Measurements from ENCODE around the gene PDE1C.

PDE1C gene

DNA sequence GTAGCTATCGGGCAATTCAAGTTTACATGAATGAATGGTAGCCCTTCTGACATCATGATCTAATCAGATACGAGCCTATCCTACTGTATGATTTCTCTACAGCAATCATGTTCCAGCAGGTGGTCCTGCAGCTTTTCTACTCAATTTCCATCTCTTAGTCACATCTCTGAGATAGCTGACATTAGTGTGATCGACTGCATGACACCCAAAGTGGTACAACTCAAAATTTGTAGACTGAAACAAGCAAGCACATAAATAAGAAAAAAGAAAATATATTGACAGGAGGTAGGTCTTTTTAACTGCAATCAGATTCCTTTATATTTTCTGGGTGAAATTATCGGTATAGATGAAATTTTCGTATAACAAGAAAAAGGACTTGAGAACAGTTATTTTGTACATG, 251.2 kb downstream of the PDE1C start:
- DNase-seq: no peak

- DNase-seq: no peak
Observed at GRCh38 chr7:31816810-31817209, 253.4 kb downstream of the PDE1C start.

GRCh38 chr7:31815796-31816195, 254.4 kb downstream of the PDE1C start:
- DNase-seq: no peak

- peak in 1 of 2 experiments; percentile 22 for DNase-seq
Observed at GRCh38 chr7:31814187-31814586, 256.0 kb downstream of the PDE1C start.

- no peak for DNase-seq
Observed at GRCh38 chr7:31811650-31812461, 258.4 kb downstream of the PDE1C start.

DNA sequence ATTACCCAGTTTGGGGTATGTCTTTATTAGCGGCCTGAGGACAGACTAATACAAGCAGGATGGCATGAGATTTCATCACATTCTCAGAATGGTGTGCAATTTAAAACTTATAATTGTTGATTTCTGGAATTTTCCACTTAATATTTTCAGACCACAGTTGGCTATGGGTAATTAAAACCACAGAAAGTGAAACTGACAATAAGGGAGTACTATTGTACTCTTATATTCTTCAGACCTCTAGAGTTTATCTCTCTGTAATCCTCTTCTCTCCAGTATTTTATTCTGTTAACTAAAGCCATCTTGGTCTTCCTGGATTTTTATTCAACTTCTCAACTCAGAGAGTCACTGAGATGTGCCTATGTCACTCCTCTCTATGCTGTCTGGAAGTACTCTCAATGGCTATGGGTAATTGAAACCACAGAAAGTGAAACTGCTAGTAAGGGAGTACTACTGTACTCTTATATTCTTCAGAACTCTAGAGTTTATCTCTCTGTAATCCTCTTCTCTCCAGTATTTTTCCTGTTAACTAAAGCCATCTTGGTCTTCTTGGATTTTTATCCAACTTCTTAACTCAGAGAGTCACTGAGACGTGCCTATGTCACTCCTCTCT, 264.9 kb downstream of the PDE1C start:
- no peak for DNase-seq

GRCh38 chr7:31796375-31796774, 273.8 kb downstream of the PDE1C start:
- DNase-seq: no peak

DNA sequence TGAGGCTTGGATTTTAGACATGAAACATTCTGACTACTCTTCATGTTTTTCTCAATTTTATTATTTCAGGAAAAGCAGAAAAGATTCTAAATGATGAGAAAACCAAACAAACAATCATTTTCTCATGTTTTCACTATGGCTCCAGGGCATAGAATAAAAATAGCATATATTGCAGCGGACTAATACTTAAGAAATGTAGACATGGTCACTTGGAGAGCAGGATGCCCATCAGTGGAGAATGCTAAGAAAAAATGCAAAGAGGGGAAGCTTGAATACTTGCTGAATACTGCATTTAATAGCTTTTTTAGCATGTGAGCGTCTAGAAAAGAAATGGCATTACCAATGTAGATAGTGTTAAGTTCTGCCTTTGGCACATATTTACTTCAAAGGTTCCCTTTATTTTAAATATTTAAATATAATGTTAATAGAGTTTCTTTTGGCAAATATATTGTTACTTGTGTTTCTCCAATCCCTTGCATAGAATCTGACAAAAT, 275.3 kb downstream of the PDE1C start:
- no peak for DNase-seq

- DNase-seq: no peak
Observed at GRCh38 chr7:31791881-31792280, 278.3 kb downstream of the PDE1C start.

GRCh38 chr7:31788883-31789680, 281.1 kb downstream of the PDE1C start:
- DNase-seq: no peak

DNA sequence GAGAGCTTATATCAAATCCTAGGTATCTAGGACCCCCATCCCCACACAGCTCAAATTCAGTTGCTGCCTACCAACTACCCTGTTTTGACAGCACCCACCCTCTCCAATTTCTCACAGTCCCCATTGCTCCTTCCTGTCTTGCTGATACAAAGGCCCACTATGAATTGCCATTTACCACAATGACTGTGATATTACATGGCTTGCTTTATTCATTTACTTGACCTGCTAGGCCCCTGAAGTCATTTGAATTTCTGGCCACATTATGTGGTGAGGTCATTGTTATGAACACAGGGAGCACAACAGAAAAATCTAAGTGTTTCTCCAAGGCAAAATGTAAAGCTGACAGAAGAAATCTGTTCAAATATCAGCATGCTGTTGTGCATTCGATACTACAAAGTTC, 281.8 kb downstream of the PDE1C start:
- peak in 1 of 2 experiments; percentile 3 for DNase-seq

GRCh38 chr7:31786326-31786725, 283.9 kb downstream of the PDE1C start:
- DNase-seq: peak; percentile 68 to 85

DNA sequence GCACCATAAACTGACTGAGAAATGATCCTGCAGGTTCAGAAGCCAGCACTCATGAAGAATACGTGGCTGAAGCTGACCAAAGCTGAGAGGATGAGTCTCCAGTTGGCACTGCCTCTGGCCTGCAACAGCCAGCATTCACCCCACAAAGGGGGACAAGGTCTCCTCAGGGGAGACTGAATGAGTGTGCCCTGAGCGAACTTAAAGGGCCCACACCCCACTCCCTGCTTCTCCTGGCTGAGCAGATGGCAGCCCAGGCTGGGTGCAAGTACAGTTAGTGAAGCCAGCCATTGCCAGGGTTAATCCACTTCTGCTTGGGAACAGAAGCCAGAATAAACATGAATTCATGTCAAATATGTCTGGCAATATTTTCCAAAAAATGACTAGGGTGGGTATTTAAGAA, 285.1 kb downstream of the PDE1C start:
- DNase-seq: no peak

DNA sequence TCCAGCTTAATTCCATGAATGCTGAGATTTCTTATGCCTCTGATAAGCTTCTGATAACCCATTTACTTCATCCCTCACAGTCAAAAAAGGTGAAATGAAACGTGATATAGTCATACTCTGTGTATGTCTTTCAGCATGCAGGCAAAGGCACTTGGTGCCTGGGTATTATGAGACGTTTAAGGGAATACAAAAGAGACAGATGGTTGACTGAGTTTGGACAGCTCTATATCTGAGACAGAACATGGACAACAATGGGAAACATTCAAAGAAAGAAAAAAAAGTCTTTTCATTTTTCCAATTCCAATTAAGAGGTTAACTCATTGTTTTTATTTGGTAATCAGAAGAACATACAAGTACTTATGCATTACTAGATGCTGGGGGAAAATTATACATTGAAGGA, 287.0 kb downstream of the PDE1C start:
- DNase-seq: no peak

DNA sequence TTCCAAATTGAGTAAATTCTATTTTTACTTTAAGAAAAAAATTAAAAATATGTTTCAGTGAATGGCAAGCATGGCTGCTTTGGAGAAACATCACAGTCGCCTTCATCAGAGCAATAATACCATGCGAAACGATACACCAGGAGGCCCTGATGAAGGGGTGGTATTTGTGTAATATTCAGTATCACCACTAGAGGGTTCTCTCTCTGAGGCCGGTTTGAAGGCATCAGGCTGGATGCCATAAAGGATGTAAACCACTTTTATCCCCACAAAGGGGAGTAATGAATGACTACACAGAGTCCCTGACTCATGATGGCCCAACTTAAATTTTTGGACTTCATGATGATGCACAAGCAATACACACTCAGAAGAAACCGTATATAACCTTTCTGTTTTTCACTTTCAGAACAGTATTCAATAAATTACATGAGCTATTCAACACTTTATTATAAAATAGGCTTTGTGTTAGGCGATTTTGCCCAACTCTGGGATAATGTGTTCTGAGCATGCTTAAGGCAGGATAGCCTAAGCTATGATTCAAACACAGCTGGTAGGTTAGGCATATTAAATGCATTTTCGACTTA, 287.7 kb downstream of the PDE1C start:
- peak; percentile 55 to 85 for DNase-seq

- DNase-seq: no peak
Observed at GRCh38 chr7:31778296-31778695, 291.9 kb downstream of the PDE1C start.

DNA sequence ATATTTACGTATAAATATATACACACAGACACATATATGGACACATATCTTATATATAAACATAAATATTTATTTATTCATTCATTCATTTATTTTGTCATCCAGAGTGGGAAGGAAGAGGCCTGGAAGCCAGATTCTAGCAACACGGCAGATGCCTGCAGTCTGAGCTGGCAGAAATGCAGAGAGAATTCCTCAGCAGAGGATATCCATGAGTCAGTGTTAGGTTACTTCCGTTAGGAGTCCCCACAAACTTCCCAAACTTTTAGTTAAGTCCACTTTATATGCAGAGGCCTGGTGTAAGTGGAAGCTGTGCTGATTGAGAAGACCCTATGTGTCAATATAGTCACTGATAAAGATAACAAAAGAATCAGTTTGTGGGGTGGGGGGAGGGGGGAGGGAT, 293.6 kb downstream of the PDE1C start:
- no peak for DNase-seq

GRCh38 chr7:31775556-31775955, 294.7 kb downstream of the PDE1C start:
- peak; percentile 26 to 51 for DNase-seq

DNA sequence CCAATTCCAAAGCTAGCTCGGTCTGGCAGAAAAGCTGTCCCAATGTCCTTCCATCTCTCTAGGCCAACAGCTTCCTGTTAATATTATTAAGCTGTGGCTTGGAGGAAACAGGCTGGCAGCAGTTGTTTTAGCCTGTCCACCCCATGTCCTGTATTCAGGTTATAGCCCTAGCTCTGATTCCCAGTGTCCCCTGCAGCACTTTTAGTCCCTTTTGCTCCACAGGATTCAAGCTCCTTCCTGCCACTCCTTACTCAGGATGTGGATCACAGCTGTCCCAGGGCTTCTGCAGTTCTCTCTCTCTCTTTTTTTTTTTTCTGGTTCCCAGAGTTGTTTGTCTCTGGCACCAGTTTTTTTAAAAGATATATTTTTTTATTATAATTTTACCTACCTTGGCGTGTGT, 298.0 kb downstream of the PDE1C start:
- DNase-seq: no peak

DNA sequence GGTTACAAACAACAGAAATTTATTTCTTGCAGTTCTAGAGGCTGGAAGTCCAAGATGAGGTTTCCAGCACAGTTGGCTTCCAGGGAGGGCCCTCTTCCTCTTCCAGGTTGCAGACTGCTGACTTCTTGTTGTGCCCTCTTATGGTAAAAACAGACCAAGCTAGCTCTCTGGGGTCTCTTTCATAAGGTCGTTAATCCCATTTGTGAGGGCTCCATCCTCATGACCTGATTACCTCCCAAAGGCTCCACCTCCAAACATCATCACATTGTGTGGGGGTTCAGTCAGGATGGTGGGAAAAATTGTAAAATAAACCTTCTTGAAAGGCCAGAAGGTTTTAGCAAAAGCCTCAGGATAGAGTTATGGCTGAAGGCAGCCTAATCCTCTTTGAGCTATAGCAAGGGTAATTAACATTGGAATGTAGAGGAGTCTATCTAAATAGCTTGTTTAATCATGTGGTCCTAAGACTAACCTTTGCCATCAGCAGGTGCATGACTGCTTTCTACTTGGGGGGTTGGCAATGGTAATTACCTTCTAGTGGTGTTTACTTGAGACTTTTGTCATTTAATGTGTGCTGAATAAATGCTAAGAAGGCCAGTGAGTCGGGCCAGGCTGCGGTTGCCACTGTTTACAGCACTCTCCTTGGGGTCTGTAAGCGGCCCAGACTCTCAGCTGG, 302.4 kb downstream of the PDE1C start:
- DNase-seq: no peak

GRCh38 chr7:31764462-31764861, 305.7 kb downstream of the PDE1C start:
- DNase-seq: no peak

GRCh38 chr7:31763548-31763947, 306.7 kb downstream of the PDE1C start:
- no peak for DNase-seq

- no peak for DNase-seq
Observed at GRCh38 chr7:31761646-31762045, 308.6 kb downstream of the PDE1C start.
